Cortex of kidney (tissue), 1 donor: ENCODE measurements around the gene HIPK2.

Experiments used
- DNase-seq: peaks from one replicate; lab custom pipeline; 2025; lab: John Stamatoyannopoulos, UW

The HIPK2 gene

GRCh38 chr7:139783647-139784385 lies 6.0 kb upstream of the HIPK2 start:
- DNase-seq = no peak

- no peak for DNase-seq
These were observed 5.1 kb upstream of the HIPK2 start for GRCh38 chr7:139782932-139783331.

GRCh38 chr7:139777133-139777891 lies 486 bp downstream of the HIPK2 start:
- DNase-seq = no peak

GRCh38 chr7:139776486-139777132 lies 1.2 kb downstream of the HIPK2 start:
- no peak for DNase-seq

- DNase-seq = no peak
These were observed 1.9 kb downstream of the HIPK2 start for GRCh38 chr7:139775829-139776266.

GRCh38 chr7:139774376-139774775 lies 3.4 kb downstream of the HIPK2 start:
- DNase-seq = no peak

- no peak for DNase-seq
These were observed 4.4 kb downstream of the HIPK2 start for GRCh38 chr7:139773371-139773770.

- no peak for DNase-seq
These were observed 4.9 kb downstream of the HIPK2 start for GRCh38 chr7:139772873-139773272.

- no peak for DNase-seq
These were observed 5.7 kb downstream of the HIPK2 start for GRCh38 chr7:139772115-139772514.

- DNase-seq = no peak
These were observed 6.5 kb downstream of the HIPK2 start for GRCh38 chr7:139771001-139771956.

- DNase-seq = no peak
These were observed 8.0 kb downstream of the HIPK2 start for GRCh38 chr7:139769761-139770160.

- no peak for DNase-seq
These were observed 8.7 kb downstream of the HIPK2 start for GRCh38 chr7:139769066-139769465.

- no peak for DNase-seq
These were observed 9.5 kb downstream of the HIPK2 start for GRCh38 chr7:139768249-139768824.

GRCh38 chr7:139767561-139767982 lies 10.2 kb downstream of the HIPK2 start:
- DNase-seq = no peak

GRCh38 chr7:139765143-139765542 lies 12.7 kb downstream of the HIPK2 start:
- no peak for DNase-seq

- no peak for DNase-seq
These were observed 14.5 kb downstream of the HIPK2 start for GRCh38 chr7:139763330-139763729.

- no peak for DNase-seq
These were observed 14.9 kb downstream of the HIPK2 start for GRCh38 chr7:139762886-139763285.

GRCh38 chr7:139758388-139758787 lies 19.4 kb downstream of the HIPK2 start:
- no peak for DNase-seq

- DNase-seq = no peak
These were observed 19.8 kb downstream of the HIPK2 start for GRCh38 chr7:139757968-139758367.

GRCh38 chr7:139753693-139754111 lies 24.1 kb downstream of the HIPK2 start:
- DNase-seq = no peak

GRCh38 chr7:139753081-139753692 lies 24.6 kb downstream of the HIPK2 start:
- DNase-seq = no peak
